NCI-H2196 (cell line): Measurements from ENCODE around the gene PCDHB15.
"Not testable (repeated sequence)": the region's sequence is repeated elsewhere in the genome, so short reads cannot be mapped to it uniquely, and the experiment has no call there.

Experiments used
- DNase-seq: peaks from one replicate; lab custom pipeline; 2025; ENCODE audit not compliant: unreplicated experiment; lab: John Stamatoyannopoulos, UW

The PCDHB15 gene

GRCh38 chr5:141247434-141247833 lies 2.2 kb downstream of the PCDHB15 start:
- not testable (repeated sequence) for DNase-seq

- DNase-seq: no peak
Observed at GRCh38 chr5:141250576-141250975, 5.4 kb downstream of the PCDHB15 start.

- no peak for DNase-seq
Observed at GRCh38 chr5:141258464-141258863, 13.3 kb downstream of the PCDHB15 start.

GRCh38 chr5:141258948-141259347 lies 13.8 kb downstream of the PCDHB15 start:
- DNase-seq: no peak

GRCh38 chr5:141260458-141261237 lies 15.5 kb downstream of the PCDHB15 start:
- DNase-seq: no peak

- no peak for DNase-seq
Observed at GRCh38 chr5:141261238-141261546, 16.0 kb downstream of the PCDHB15 start.

- no peak for DNase-seq
Observed at GRCh38 chr5:141269195-141269594, 24.0 kb downstream of the PCDHB15 start.

- no peak for DNase-seq
Observed at GRCh38 chr5:141272906-141273305, 27.7 kb downstream of the PCDHB15 start.

- DNase-seq: no peak
Observed at GRCh38 chr5:141298376-141298775, 53.2 kb downstream of the PCDHB15 start.
